Pons (tissue), 1 donor: Measurements from ENCODE around the gene CTU1.
"Not testable (repeated sequence)": the region's sequence is repeated elsewhere in the genome, so short reads cannot be mapped to it uniquely, and the experiment has no call there.

Source experiments
- DNase-seq: peaks from one replicate; pipeline ENCODE4 v3.0.0-alpha.2; 2016; ENCODE audit warnings: low spot score

CTU1 gene

GRCh38 chr19:51108066-51108804 is at the start of gene CTU1:
TSS of gene CTU1 (minus strand) at chr19:51108409. CDS start at chr19:51104569, 3,840 bp downstream.
- DNase-seq: peak; percentile 99

GRCh38 chr19:51157265-51157664 is 49.1 kb upstream of the CTU1 start:
- no peak for DNase-seq

- DNase-seq: no peak
Observed at GRCh38 chr19:51156710-51157109, 48.5 kb upstream of the CTU1 start.

GRCh38 chr19:51150627-51151026 is 42.4 kb upstream of the CTU1 start:
- DNase-seq: no peak

GRCh38 chr19:51148580-51148979 is 40.4 kb upstream of the CTU1 start:
- peak; percentile 24 for DNase-seq

GRCh38 chr19:51147663-51148062 is 39.5 kb upstream of the CTU1 start:
- no peak for DNase-seq

- no peak for DNase-seq
Observed at GRCh38 chr19:51146751-51147150, 38.5 kb upstream of the CTU1 start.

GRCh38 chr19:51145916-51146493 is 37.8 kb upstream of the CTU1 start:
- no peak for DNase-seq

- DNase-seq: no peak
Observed at GRCh38 chr19:51144482-51145045, 36.4 kb upstream of the CTU1 start.

- no peak for DNase-seq
Observed at GRCh38 chr19:51143486-51143885, 35.3 kb upstream of the CTU1 start.

GRCh38 chr19:51142809-51143475 is 34.7 kb upstream of the CTU1 start:
- not testable (repeated sequence) for DNase-seq

GRCh38 chr19:51142119-51142518 is 33.9 kb upstream of the CTU1 start, which contains the start of gene SIGLEC7:
TSS of gene SIGLEC7 (plus strand) at chr19:51142301. CDS start at chr19:51142370, 69 bp downstream.
- DNase-seq: peak; percentile 36

GRCh38 chr19:51141181-51141580 is 33.0 kb upstream of the CTU1 start:
- no peak for DNase-seq

- DNase-seq: no peak
Observed at GRCh38 chr19:51140441-51140840, 32.2 kb upstream of the CTU1 start.

- DNase-seq: peak; percentile 72
Observed at GRCh38 chr19:51139299-51140014, 31.2 kb upstream of the CTU1 start.

GRCh38 chr19:51138549-51138979 is 30.4 kb upstream of the CTU1 start:
- DNase-seq: peak; percentile 40

- no peak for DNase-seq
Observed at GRCh38 chr19:51137792-51138425, 29.7 kb upstream of the CTU1 start.

- DNase-seq: peak; percentile 50
Observed at GRCh38 chr19:51136851-51137551, 28.8 kb upstream of the CTU1 start.

GRCh38 chr19:51135986-51136762 is 28.0 kb upstream of the CTU1 start:
- DNase-seq: no peak

- DNase-seq: no peak
Observed at GRCh38 chr19:51135004-51135403, 26.8 kb upstream of the CTU1 start.
